ENCODE data around the gene TSEN54. TPM values are rescaled to one million over a fixed set of nuclear protein-coding genes. Genes with fewer than 3 reads are reported as not detected.

The TSEN54 gene
- polyA plus RNA-seq, 1 experiment: 17.9 TPM

DNA sequence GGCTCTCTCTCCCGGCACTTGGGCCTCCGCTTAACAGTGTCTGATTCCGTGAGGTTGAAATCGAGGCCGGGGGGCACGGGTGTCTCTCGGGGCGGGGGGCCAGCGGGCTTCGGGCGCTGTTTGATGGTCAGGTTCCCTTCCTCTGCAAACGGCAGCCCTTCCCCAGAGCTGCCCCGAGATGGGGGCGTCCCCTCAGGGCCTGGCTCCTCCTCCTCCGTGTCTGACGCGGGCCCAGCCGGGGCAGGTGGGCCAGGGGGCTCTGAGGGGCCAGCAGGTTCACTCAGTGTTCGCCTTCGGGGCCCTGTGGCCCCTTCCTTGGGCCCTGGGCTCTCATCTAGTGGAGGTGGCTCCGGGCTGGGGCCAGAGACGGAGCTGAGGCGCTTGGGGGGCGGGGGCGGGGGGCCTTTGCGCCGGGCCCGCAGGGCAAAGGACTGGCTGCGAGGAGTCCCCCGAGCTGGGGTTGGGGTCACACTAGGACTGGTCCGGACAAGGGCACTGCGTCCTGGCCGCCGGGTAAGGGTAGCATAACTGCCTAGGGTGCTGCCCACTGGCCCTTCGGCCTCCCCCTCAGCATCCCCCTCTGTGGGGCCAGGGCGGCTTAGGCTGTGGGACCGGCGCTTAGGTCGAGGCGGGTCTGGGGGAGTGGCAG, 14.1 kb upstream of the TSEN54 start:
- Histone ChIP-seq H3K27me3 (ENCODE audit: control insufficient read depth, insufficient read depth, low read length) (no peaks in the 10 kb centered on the region), H3K4me3 (ENCODE audit: low read depth, low read length) (no peak overlapping the region), H3K36me3 (ENCODE audit: control insufficient read depth, insufficient read depth, low read length) (peaks cover 27% of the 10 kb centered on the region)
- ChIA-PET POLR2A (no interaction called here), CTCF (interaction anchor here (1.1 to 1.9 kb wide), 3 partner anchors 13 to 31 kb away, joined by 3 to 4 read pairs (median 4); partner anchors contain the start of gene TSEN54)
- TF ChIP-seq CTCF (IDR thresholded peaks at IDR 0.05; ENCODE audit: insufficient read depth, low read depth, low read length): no peak
- no peak for DNase-seq (ENCODE audit: low read depth)

GRCh38 chr17:75502721-75503329, 13.5 kb upstream of the TSEN54 start:
- peaks cover 27% of the 10 kb centered on the region for H3K36me3 ChIP-seq (ENCODE audit: control insufficient read depth, insufficient read depth, low read length)
- POLR2A ChIA-PET: no interaction called here

DNA sequence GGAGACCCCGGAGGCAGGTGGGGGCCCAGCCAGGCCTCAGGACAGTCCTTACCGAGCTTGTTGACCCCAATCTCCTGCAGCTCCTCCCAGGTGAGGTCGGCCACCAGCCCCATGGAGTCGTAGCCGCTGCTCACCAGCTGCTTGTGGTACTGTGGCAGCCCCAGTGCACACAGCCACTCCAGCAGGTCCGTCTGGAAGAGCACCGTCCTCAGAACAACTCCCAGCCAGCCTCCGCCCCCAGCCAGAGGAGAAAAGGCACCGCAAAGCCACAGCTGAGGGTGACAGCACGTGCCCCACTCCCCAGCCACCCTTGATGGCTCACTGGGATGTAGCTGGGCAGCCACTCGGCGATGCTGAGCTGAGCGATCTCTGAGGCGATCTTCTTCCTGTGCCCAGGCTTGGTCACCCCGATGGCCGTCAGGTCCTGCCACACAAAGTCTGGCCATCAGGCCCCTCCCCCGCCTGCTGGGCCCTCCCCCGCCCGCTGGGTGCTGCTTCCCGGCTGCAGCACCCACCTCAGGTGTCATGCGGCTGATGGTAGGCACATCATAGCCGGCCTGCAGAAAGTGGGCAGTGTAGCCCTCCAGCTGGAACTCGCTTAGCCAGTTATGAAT, 12.9 kb upstream of the TSEN54 start:
- peaks cover 23% of the 10 kb centered on the region for H3K36me3 ChIP-seq (ENCODE audit: control insufficient read depth, insufficient read depth, low read length)
- ChIA-PET POLR2A (no interaction called here), CTCF (interaction anchor here (1.1 to 2.1 kb wide), 5 partner anchors 9 to 130 kb away, joined by 3 to 8 read pairs (median 4); partner anchors contain the start of genes SMIM5 and TSEN54)
- no peak for DNase-seq (ENCODE audit: low read depth)
- TF ChIP-seq CTCF (IDR thresholded peaks at IDR 0.05; ENCODE audit: insufficient read depth, low read depth, low read length): no peak
- no peak overlapping the region for H3K4me3 ChIP-seq (ENCODE audit: low read depth, low read length)
- H3K27me3 ChIP-seq (ENCODE audit: control insufficient read depth, insufficient read depth, low read length): no peaks in the 10 kb centered on the region

More at GRCh38 chr17:75502721-75503329, 13.5 kb upstream of the TSEN54 start:
- Histone ChIP-seq H3K27me3 (ENCODE audit: control insufficient read depth, insufficient read depth, low read length) (no peaks in the 10 kb centered on the region), H3K4me3 (ENCODE audit: low read depth, low read length) (no peak overlapping the region)
- no peak for TF ChIP-seq CTCF (IDR thresholded peaks at IDR 0.05; ENCODE audit: insufficient read depth, low read depth, low read length)
- CTCF ChIA-PET: interaction anchor here (1.1 to 2.1 kb wide), 5 partner anchors 10 to 131 kb away, joined by 3 to 8 read pairs (median 4); partner anchors contain the start of genes SMIM5 and TSEN54
- DNase-seq (ENCODE audit: low read depth): no peak

GRCh38 chr17:75503976-75504346, 12.4 kb upstream of the TSEN54 start:
- peaks cover 23% of the 10 kb centered on the region for H3K36me3 ChIP-seq (ENCODE audit: control insufficient read depth, insufficient read depth, low read length)
- ChIA-PET POLR2A (no interaction called here), CTCF (interaction anchor here (1.4 to 2.1 kb wide), 4 partner anchors 9 to 130 kb away, joined by 4 to 8 read pairs (median 4); partner anchors contain the start of gene SMIM5)
- no peak for TF ChIP-seq CTCF (IDR thresholded peaks at IDR 0.05; ENCODE audit: insufficient read depth, low read depth, low read length)
- no peak overlapping the region for H3K4me3 ChIP-seq (ENCODE audit: low read depth, low read length)
- H3K27me3 ChIP-seq (ENCODE audit: control insufficient read depth, insufficient read depth, low read length): no peaks in the 10 kb centered on the region
- no peak for DNase-seq (ENCODE audit: low read depth)
